Stromal cell of bone marrow (primary cell): ENCODE data around the gene FGD6.
A peak's percentile ranks its signal among the peaks of the same experiment; 100 is the strongest.
"Not testable (repeated sequence)": the region's sequence is repeated elsewhere in the genome, so short reads cannot be mapped to it uniquely, and the experiment has no call there.

ENCODE experiments used
- DNase-seq: peaks from one replicate; pipeline ENCODE4 v3.0.0-alpha.2; 2012; ENCODE audit warnings: low read depth

Gene FGD6

GRCh38 chr12:95126076-95126475, 91.2 kb downstream of the FGD6 start:
- no peak for DNase-seq

GRCh38 chr12:95124106-95124505, 93.2 kb downstream of the FGD6 start:
- DNase-seq = no peak

- no peak for DNase-seq
These were observed 98.5 kb downstream of the FGD6 start for GRCh38 chr12:95118788-95119179.

DNA sequence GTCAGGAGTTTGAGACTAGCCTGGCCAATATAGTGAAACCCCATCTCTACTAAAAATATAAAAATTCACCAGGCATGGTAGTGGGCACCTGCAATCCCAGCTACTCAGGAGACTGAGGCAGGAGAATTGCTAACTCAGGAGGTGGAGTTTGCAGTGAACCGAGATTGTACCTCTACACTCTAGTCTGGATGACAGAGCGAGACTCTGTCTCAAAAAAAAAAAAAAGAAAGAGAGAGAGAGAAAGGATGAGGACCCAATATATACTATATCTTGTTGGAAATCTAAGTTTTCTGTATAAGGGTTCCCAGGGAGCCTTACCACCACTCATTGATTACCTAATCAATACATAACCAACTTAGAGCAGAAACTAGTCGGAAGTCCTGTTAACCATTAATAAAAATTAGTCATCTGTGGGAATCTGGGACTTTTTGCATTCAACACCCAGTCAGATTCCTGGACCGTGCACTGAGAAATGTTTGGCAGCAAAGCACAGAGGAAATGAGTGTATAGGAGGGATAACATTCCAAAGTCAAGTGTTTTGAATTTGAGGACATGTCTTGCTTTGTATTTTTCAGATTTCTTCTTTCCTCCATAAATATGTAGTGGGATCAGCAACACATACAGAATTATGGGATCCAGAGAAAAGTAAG, 99.0 kb downstream of the FGD6 start:
- peak; percentile 72 for DNase-seq

- peak; percentile 51 for DNase-seq
These were observed 100.1 kb downstream of the FGD6 start for GRCh38 chr12:95117178-95117599.

GRCh38 chr12:95116773-95117172, 100.5 kb downstream of the FGD6 start:
- no peak for DNase-seq

DNA sequence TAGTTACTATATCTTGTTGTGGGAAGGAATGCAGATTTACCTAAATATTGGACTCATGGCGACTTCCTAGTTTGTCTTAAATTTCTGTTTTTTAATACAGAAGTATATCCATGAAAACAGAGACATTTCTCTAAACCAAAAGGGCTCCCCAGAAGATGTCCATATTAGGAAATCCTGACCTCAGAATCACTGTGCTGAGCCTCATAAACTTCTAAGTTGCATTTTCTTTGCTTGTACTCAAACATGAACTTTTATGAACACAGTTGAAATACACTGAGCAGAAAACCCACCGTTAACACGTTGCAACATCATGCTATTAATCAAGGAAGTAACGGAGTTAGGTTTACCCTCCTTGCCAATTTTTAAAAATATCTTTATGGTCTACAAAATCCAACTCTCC, 100.9 kb downstream of the FGD6 start:
- no peak for DNase-seq

- no peak for DNase-seq
These were observed 101.6 kb downstream of the FGD6 start for GRCh38 chr12:95115641-95116040.

- DNase-seq = no peak
These were observed 102.4 kb downstream of the FGD6 start for GRCh38 chr12:95114766-95115405.

DNA sequence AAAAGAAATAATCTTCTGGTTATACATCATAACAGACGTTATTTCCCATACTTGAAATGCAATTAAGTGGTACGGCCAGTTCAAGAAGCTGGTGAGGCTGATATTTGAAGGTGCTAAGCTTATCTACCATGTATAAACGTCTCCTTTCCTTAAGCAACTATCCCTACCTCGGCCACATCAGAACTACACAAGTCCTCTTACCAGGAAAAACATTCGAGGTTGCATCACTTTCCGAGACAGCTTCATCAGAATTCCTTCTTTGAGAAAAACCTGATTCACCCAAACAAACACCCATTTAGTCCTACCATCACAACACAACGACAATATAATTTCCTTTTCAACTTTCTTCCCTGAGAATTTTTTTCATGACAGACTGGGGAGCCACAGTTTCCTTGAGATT, 109.9 kb downstream of the FGD6 start:
- no peak for DNase-seq

DNA sequence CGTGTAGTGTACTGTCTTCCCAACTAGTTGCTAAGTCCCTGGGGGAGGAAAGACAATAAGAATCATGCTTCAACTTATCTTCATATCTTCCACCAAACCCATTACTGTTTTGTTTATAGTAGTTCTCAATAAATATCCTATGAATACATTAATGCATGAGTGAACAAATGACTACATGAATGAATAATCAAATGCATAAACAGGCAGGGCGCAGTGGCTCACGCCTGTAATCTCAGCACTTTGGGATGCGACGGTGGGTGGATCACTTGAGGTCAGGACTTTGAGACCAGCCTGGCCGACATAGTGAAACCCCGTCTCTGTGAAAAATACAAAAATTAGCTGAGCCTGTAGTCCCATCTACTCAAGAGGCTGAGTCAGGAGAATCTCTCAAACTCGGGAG, 111.7 kb downstream of the FGD6 start:
- no peak for DNase-seq

DNA sequence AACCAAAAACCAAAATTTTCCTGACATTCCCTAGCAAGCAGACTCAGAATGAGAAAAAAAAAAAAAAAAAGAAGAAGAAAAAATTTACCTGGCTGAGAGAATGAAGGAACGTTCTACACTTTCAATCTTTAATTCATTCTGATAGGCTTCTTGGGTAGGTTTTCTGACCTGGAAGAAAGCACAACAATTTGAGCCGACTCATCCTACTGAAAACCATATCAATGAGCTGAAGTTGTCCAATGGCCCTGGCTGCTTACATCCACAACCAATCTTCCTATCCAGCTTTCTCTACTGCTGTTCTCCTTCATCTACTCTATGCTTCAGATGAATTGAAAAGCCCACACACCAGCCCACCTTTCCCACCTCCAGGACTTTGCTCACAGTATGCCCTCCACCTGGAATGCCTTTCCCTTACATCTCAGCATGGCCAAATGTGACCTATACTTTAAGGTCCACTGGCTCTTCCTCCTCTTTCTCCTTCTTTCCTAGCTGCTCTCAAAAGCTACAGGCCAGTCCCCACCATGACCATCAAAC, 112.3 kb downstream of the FGD6 start:
- DNase-seq = no peak

GRCh38 chr12:95102916-95103671, 114.2 kb downstream of the FGD6 start:
- peak; percentile 80 for DNase-seq

DNA sequence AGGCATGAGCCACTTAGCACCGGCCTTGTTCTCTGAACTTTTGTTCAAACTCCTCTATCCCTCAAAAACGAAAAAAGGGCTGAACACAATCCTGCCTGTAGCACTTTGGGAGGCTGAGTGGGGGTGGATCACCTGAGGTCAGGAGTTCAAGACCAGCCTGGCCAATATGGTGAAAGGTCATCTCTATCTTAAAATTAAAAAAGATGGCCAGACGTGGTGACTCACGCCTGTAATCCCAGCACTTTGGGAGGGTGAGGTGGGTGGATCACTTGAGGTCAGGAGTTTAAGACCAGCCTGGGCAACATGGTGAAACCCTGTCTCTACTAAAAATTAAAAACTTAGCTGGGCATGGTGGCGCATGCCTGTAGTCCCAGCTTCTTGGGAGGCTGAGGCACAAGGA, 115.3 kb downstream of the FGD6 start:
- DNase-seq = not testable (repeated sequence)

- no peak for DNase-seq
These were observed 116.7 kb downstream of the FGD6 start for GRCh38 chr12:95100264-95101190.

- DNase-seq = no peak
These were observed 117.9 kb downstream of the FGD6 start for GRCh38 chr12:95099270-95099790.

GRCh38 chr12:95096852-95097251, 120.4 kb downstream of the FGD6 start:
- no peak for DNase-seq

DNA sequence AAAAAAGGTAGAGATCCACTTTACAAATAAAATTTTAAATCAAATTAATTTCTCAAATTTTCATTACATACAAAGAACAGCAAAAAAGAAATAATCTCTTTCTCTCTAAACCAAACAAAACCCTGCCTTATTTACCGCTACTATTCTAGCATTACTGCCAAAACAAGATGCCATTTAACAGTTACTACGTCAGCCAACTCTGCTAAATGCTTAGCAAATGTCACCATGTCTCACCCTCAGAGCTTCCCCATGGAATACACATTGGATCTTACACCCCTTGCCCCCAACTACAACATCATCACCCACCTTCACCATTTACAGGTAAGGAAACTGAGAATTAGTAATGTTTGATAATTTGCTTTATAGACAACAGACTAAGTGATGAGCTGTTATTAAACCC, 120.9 kb downstream of the FGD6 start:
- no peak for DNase-seq

DNA sequence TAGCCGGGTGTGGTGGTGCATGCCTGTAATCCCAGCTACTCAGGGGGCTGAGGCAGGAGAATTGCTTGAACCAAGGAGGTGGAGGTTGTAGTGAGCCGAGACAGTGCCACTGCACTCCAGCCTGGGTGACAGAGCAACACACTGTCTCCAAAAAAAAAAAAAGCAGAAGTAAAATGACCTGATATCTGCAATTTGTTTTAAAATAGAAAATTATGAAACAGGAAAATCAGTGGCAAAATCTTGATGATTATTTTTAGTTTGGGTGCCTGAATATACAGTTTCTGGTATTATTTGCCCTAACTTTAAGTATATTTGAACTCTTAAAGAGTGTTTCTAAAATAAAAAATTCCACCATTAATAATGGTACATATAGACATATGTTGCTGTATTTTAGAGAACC, 121.4 kb downstream of the FGD6 start:
- not testable (repeated sequence) for DNase-seq

GRCh38 chr12:95089462-95089861, 127.8 kb downstream of the FGD6 start:
- no peak for DNase-seq

- DNase-seq = no peak
These were observed 128.9 kb downstream of the FGD6 start for GRCh38 chr12:95088379-95088778.

DNA sequence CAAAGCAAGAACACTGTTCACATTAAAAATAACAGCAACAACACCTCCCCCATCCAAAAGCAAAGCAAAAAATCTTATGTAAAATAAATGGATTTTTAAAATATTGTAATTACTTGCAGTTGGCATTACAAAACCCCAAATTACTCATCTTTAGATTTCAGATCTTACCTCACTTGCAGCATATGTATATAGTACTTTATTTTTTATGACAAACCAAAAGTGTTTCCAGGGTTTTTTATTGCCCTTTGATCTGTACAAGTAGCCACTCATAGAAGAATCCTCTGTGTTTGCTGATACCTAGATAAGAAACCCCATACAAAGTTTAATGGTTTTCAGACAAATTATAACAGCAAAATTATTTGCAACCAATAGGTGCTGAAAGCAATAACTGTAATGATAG, 131.7 kb downstream of the FGD6 start:
- no peak for DNase-seq
